B cell (primary cell): ENCODE measurements around the gene ENDOU. TPM values are rescaled to one million over a fixed set of nuclear protein-coding genes. Genes with fewer than 3 reads are reported as not detected.

Source experiments
- ATAC-seq: fragments of 200-7000 bp; cut with Tn5 transposase; one replicate; pipeline ENCODE4 v1.10.0; 2021; ENCODE audit warnings: low read depth, mild to moderate bottlenecking, moderate number of reproducible peaks, moderate library complexity
- CTCF ChIA-PET: fragments of 350-600 bp; sonication (Branson Sonifier 250); formaldehyde crosslinking; loops from one replicate; lab custom pipeline; 2021; ENCODE audit warnings: antibody characterized with exemption, inconsistent platforms; lab: Charles Lee
- POLR2A ChIA-PET: fragments of 350-600 bp; sonication (Branson Sonifier 250); formaldehyde crosslinking; loops from one replicate; lab custom pipeline; 2021; ENCODE audit warnings: antibody characterized with exemption; lab: Charles Lee
- DNase-seq: peaks from one replicate; pipeline ENCODE4 v3.0.0; 2013
- H2AFZ ChIP-seq: 2 replicates; pipeline ENCODE4 v1.6.1; 2012; ENCODE audit warnings: mild to moderate bottlenecking, low read depth, low read length; ENCODE audit not compliant: insufficient read depth, poor library complexity, severe bottlenecking
- H3K27ac ChIP-seq, 2 donors: 1 replicate in 1 of 2; 2 replicates in 1 of 2; pipeline ENCODE4 v1.5.1; 2012 to 2013; ENCODE audit warnings: low read length in 2 of 2, mild to moderate bottlenecking in 2 of 2, moderate library complexity in 1 of 2
- H3K27me3 ChIP-seq, 4 experiments: fragments of 200-600 bp in 1 of 4; sonication (generic) in 1 of 4; replicated peaks in 1 of 4; 1 replicate in 2 of 4; 2 replicates in 2 of 4; pipeline versions ENCODE4 v1.6.1 to v1.7.0; 2013 to 2016; ENCODE audit warnings: low read length in 3 of 4, mild to moderate bottlenecking in 2 of 4, mixed read lengths in 1 of 4, moderate library complexity in 1 of 4; ENCODE audit not compliant: insufficient read depth in 4 of 4, control insufficient read depth in 3 of 4; ENCODE audit errors: control extremely low read depth in 1 of 4
- H3K36me3 ChIP-seq, 2 experiments: replicated peaks in 1 of 2; 1 replicate in 1 of 2; 2 replicates in 1 of 2; pipeline versions ENCODE4 v1.6.1 to v1.7.1; 2013; ENCODE audit warnings: low read length in 1 of 2; ENCODE audit not compliant: insufficient read depth in 2 of 2, control insufficient read depth in 1 of 2; ENCODE audit errors: control extremely low read depth in 1 of 2, extremely low read depth in 1 of 2
- H3K4me1 ChIP-seq, 2 donors: fragments of 200-600 bp in 1 of 2; sonication (generic) in 1 of 2; 1 replicate in 1 of 2; 2 replicates in 1 of 2; pipeline versions ENCODE4 v1.5.1 to v1.6.1; 2013 to 2017; ENCODE audit warnings: low read length in 2 of 2; ENCODE audit not compliant: control insufficient read depth in 2 of 2, insufficient read depth in 2 of 2
- H3K4me2 ChIP-seq: replicated peaks from 2 replicates; pipeline ENCODE3; 2012; ENCODE audit warnings: mild to moderate bottlenecking, low read depth, low read length; ENCODE audit not compliant: poor library complexity, severe bottlenecking
- H3K4me3 ChIP-seq, 5 experiments: fragments of 200-600 bp in 1 of 5; sonication (generic) in 1 of 5; 1 replicate in 3 of 5; 2 replicates in 2 of 5; pipeline versions ENCODE4 v1.5.1 to v1.7.0; 2011 to 2016; ENCODE audit warnings: low read length in 4 of 5, mild to moderate bottlenecking in 4 of 5, low read depth in 2 of 5, control low read depth in 1 of 5, moderate library complexity in 1 of 5; ENCODE audit not compliant: insufficient read depth in 1 of 5; ENCODE audit errors: control extremely low read depth in 1 of 5, extremely low read depth in 1 of 5
- H3K79me2 ChIP-seq: fragments of 200-600 bp; sonication (generic); one replicate; pipeline ENCODE4 v1.6.0; 2016; ENCODE audit warnings: low read length; ENCODE audit not compliant: control insufficient read depth, insufficient read depth
- H3K9ac ChIP-seq: fragments of 200-600 bp; sonication (generic); 2 replicates; pipeline ENCODE4 v1.6.1; 2017; ENCODE audit warnings: mild to moderate bottlenecking, low read length, moderate library complexity
- H3K9me3 ChIP-seq, 3 donors: one replicate each; pipeline versions ENCODE4 v1.6.1 to v1.7.1; 2013; ENCODE audit warnings: low read length in 2 of 3; ENCODE audit not compliant: control insufficient read depth in 2 of 3, insufficient read depth in 1 of 3; ENCODE audit errors: control extremely low read depth in 1 of 3
- H4K20me1 ChIP-seq: 2 replicates; pipeline ENCODE4 v1.6.0; 2012; ENCODE audit warnings: mild to moderate bottlenecking, low read length; ENCODE audit not compliant: insufficient read depth, control insufficient read depth, poor library complexity, severe bottlenecking
- H3K27ac Mint-ChIP-seq: one replicate; pipeline ENCODE4 v1.8.0; 2021; ENCODE audit warnings: mixed read lengths
- H3K27me3 Mint-ChIP-seq: one replicate; pipeline ENCODE4 v1.8.0; 2021; ENCODE audit warnings: mixed read lengths
- H3K4me1 Mint-ChIP-seq: one replicate; pipeline ENCODE4 v1.8.0; 2021; ENCODE audit warnings: mixed read lengths
- H3K4me3 Mint-ChIP-seq: one replicate; pipeline ENCODE4 v1.8.0; 2021; ENCODE audit warnings: mixed read lengths
- H3K9me3 Mint-ChIP-seq: one replicate; pipeline ENCODE4 v1.8.0; 2022; ENCODE audit warnings: mixed read lengths; ENCODE audit not compliant: insufficient read depth
- CTCF ChIP-seq: fragments of 200-600 bp; IDR thresholded peaks from one replicate; pipeline ENCODE4 v1.8.0; 2022; ENCODE audit warnings: antibody characterized with exemption, mild to moderate bottlenecking
- EZH2 ChIP-seq: IDR thresholded peaks from 2 replicates; pipeline ENCODE4 v1.6.1; 2012; ENCODE audit warnings: borderline replicate concordance, low read depth, mild to moderate bottlenecking, moderate library complexity, low read length; ENCODE audit not compliant: insufficient read depth, poor library complexity, severe bottlenecking
- WGBS: methylation state at CpG from one replicate; pipeline ENCODE4 v1.1.5; 2013; ENCODE audit warnings: missing lambda C conversion rate; ENCODE audit not compliant: insufficient coverage; 5-methylcytosine and 5-hydroxymethylcytosine counted together
- intact Hi-C: fragments of 100-400 bp; cut with micrococcal nuclease; formaldehyde crosslinking; loops from one replicate; pipeline ENCODE4 v1.10.0; 2022
- polyA plus RNA-seq: library from polyadenylated mRNA; depleted of rRNA; stranded (reverse); fragments of >200 nt; gene quantifications from 2 replicates; pipeline ENCODE4 v1.2.3, GENCODE V29; 2012
- total RNA-seq, 2 donors: library from RNA; stranded (reverse); fragments of 120-200 nt in 1 of 2; gene quantifications; 1 replicate in 1 of 2; 2 replicates in 1 of 2; pipeline versions ENCODE4 v1.2.3 to v1.2.4, GENCODE V29; 2013 to 2022

Gene ENDOU
- total and polyA plus RNA-seq, 2 donors (not counting 1 experiment from before 2014, with no cell fraction given) = 0.03 TPM; not detected in 1

- Histone ChIP-seq H3K79me2 (no peaks in the 10 kb centered on the region), H3K4me1 (peaks cover 16 to 25% of the 10 kb centered on the region in 2 donors), H3K36me3 (no peaks in the 10 kb centered on the region), H3K9me3 (peaks cover 0 to 9% (median 0%) of the 10 kb centered on the region in 3 donors), H3K27me3 (no peaks in the 10 kb centered on the region), H2AFZ (no peak overlapping the region), H3K27ac (no peak overlapping the region), H4K20me1 (no peaks in the 10 kb centered on the region), H3K4me3 (no peak overlapping the region), H3K4me2 (no peak overlapping the region), H3K9ac (no peak overlapping the region)
- Mint-ChIP-seq H3K9me3 (no peaks in the 10 kb centered on the region), H3K27me3 (no peaks in the 10 kb centered on the region), H3K4me3 (no peak overlapping the region), H3K27ac (no peak overlapping the region), H3K4me1 (peaks cover 25% of the 10 kb centered on the region)
- ChIA-PET CTCF (interaction anchor here (2.1 to 15.0 kb wide), 4 partner anchors 7 to 103 kb away, joined by 9 to 515 read pairs (median 200); partner anchors contain the start of genes RPAP3 and SLC48A1), POLR2A (no interaction called here)
- WGBS = 96% methylated on average over 11 of the region's 11 CpGs
- TF ChIP-seq EZH2 (no peak), CTCF (no peak)
- no peak for ATAC-seq
- DNase-seq = no peak
- intact Hi-C loops = no loop called here
Observed at GRCh38 chr12:47735649-47736048, 10.4 kb upstream of the ENDOU start.

GRCh38 chr12:47734725-47735480, 9.6 kb upstream of the ENDOU start:
- no peak for DNase-seq
- Mint-ChIP-seq H3K4me3 (no peak overlapping the region), H3K27me3 (no peaks in the 10 kb centered on the region), H3K27ac (no peak overlapping the region), H3K9me3 (no peaks in the 10 kb centered on the region), H3K4me1 (peaks cover 17% of the 10 kb centered on the region)
- intact Hi-C loops = no loop called here
- no peak for TF ChIP-seq CTCF
- TF ChIP-seq EZH2 = no peak
- Histone ChIP-seq H3K4me2 (no peak overlapping the region), H3K27ac (no peak overlapping the region), H3K4me3 (no peak overlapping the region), H3K79me2 (no peaks in the 10 kb centered on the region), H4K20me1 (no peaks in the 10 kb centered on the region), H3K4me1 (peaks cover 9 to 18% of the 10 kb centered on the region in 2 donors), H3K9ac (no peak overlapping the region), H3K36me3 (no peaks in the 10 kb centered on the region), H3K27me3 (no peaks in the 10 kb centered on the region), H2AFZ (no peak overlapping the region), H3K9me3 (peaks cover 0 to 5% (median 0%) of the 10 kb centered on the region in 3 donors)
- ChIA-PET POLR2A (no interaction called here), CTCF (interaction anchor here (1.4 to 13.2 kb wide), 5 partner anchors 8 to 33 kb away, joined by 3 to 270 read pairs (median 34); partner anchors contain the start of gene RPAP3)
- 93% methylated on average over 11 of the region's 12 CpGs for WGBS
- ATAC-seq = no peak
